Measurements from ENCODE around the gene SEPTIN5.

SEPTIN5 gene

GRCh38 chr22:19748139-19748538 is 33.8 kb downstream of the SEPTIN5 start:
- TF ChIP-seq SIN3A (IDR thresholded peaks at IDR 0.05; ENCODE audit: borderline replicate concordance, insufficient read depth, low read length) (no peak), POLR2AphosphoS5 (IDR thresholded peaks at IDR 0.05; ENCODE audit: low read depth, low read length) (no peak), REST (IDR thresholded peaks at IDR 0.05; ENCODE audit: insufficient read depth in 1 of 2, low read depth in 2 of 2, low read length in 2 of 2) (no peak), FOXP2 (optimal IDR thresholded peaks at IDR 0.05; ENCODE audit: borderline replicate concordance, extremely low read depth, extremely low read length, insufficient read depth) (no peak), TAF1 (IDR thresholded peaks at IDR 0.05; ENCODE audit: borderline replicate concordance, insufficient read depth, low read length) (no peak)

GRCh38 chr22:19748991-19749664 is 34.8 kb downstream of the SEPTIN5 start:
- TF ChIP-seq SIN3A (IDR thresholded peaks at IDR 0.05; ENCODE audit: borderline replicate concordance, insufficient read depth, low read length) = no peak

- TF ChIP-seq REST (IDR thresholded peaks at IDR 0.05; ENCODE audit: insufficient read depth in 1 of 2, low read depth in 2 of 2, low read length in 2 of 2) (no peak), FOXP2 (optimal IDR thresholded peaks at IDR 0.05; ENCODE audit: borderline replicate concordance, extremely low read depth, extremely low read length, insufficient read depth) (no peak)
Observed at GRCh38 chr22:19749876-19750275, 35.6 kb downstream of the SEPTIN5 start.

- TF ChIP-seq POLR2AphosphoS5 (IDR thresholded peaks at IDR 0.05; ENCODE audit: low read depth, low read length) (no peak), REST (IDR thresholded peaks at IDR 0.05; ENCODE audit: insufficient read depth in 1 of 2, low read depth in 2 of 2, low read length in 2 of 2) (no peak), FOXP2 (optimal IDR thresholded peaks at IDR 0.05; ENCODE audit: borderline replicate concordance, extremely low read depth, extremely low read length, insufficient read depth) (no peak), SIN3A (IDR thresholded peaks at IDR 0.05; ENCODE audit: borderline replicate concordance, insufficient read depth, low read length) (no peak), TAF1 (IDR thresholded peaks at IDR 0.05; ENCODE audit: borderline replicate concordance, insufficient read depth, low read length) (no peak)
Observed at GRCh38 chr22:19750507-19751490, 36.5 kb downstream of the SEPTIN5 start.

- TF ChIP-seq SIN3A (IDR thresholded peaks at IDR 0.05; ENCODE audit: borderline replicate concordance, insufficient read depth, low read length) (no peak), REST (IDR thresholded peaks at IDR 0.05; ENCODE audit: insufficient read depth in 1 of 2, low read depth in 2 of 2, low read length in 2 of 2) (no peak), FOXP2 (optimal IDR thresholded peaks at IDR 0.05; ENCODE audit: borderline replicate concordance, extremely low read depth, extremely low read length, insufficient read depth) (no peak), TAF1 (IDR thresholded peaks at IDR 0.05; ENCODE audit: borderline replicate concordance, insufficient read depth, low read length) (no peak), POLR2AphosphoS5 (IDR thresholded peaks at IDR 0.05; ENCODE audit: low read depth, low read length) (no peak)
Observed at GRCh38 chr22:19751497-19752245, 37.4 kb downstream of the SEPTIN5 start.
